ENCODE measurements around the gene CRACDL.
A peak's percentile ranks its signal among the peaks of the same experiment; 100 is the strongest.

CRACDL gene

GRCh38 chr2:98947554-98947953 is 11.5 kb upstream of the CRACDL start:
- H3K4me3 ChIP-seq (ENCODE audit: low read length) = no peak overlapping the region
- TF ChIP-seq, protein P1, sequence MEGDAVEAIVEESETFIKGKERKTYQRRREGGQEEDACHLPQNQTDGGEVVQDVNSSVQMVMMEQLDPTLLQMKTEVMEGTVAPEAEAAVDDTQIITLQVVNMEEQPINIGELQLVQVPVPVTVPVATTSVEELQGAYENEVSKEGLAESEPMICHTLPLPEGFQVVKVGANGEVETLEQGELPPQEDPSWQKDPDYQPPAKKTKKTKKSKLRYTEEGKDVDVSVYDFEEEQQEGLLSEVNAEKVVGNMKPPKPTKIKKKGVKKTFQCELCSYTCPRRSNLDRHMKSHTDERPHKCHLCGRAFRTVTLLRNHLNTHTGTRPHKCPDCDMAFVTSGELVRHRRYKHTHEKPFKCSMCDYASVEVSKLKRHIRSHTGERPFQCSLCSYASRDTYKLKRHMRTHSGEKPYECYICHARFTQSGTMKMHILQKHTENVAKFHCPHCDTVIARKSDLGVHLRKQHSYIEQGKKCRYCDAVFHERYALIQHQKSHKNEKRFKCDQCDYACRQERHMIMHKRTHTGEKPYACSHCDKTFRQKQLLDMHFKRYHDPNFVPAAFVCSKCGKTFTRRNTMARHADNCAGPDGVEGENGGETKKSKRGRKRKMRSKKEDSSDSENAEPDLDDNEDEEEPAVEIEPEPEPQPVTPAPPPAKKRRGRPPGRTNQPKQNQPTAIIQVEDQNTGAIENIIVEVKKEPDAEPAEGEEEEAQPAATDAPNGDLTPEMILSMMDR (conservative IDR thresholded peaks at IDR 0.05; ENCODE audit: low read depth, low read length) = no peak
- no peak for DNase-seq (ENCODE audit: low read depth)

GRCh38 chr2:98946855-98947254 is 10.8 kb upstream of the CRACDL start:
- no peak overlapping the region for H3K4me3 ChIP-seq (ENCODE audit: low read length)
- no peak for DNase-seq (ENCODE audit: low read depth)
- TF ChIP-seq, protein P1 (conservative IDR thresholded peaks at IDR 0.05; ENCODE audit: low read depth, low read length) = no peak

DNA sequence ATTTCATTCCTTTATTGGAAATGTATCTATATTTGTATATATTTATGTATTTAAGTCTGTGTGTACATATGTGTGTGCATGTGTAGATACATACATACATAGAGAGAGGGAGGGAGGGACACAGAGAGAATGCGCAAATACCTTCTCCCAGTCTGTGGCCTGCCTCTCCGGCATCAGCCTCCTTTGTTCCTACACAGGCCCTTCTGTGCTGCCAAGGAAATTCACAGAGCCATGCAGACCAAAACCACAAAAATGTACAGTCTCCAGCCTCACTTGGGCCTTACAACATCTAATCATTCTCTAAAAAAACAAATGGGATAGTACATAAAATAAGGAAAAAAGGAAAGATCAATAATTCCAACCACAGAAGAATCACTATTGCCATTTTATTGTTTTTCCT is 8.8 kb upstream of the CRACDL start:
- H3K4me3 ChIP-seq (ENCODE audit: low read length) = no peak overlapping the region
- TF ChIP-seq, protein P1 (conservative IDR thresholded peaks at IDR 0.05; ENCODE audit: low read depth, low read length) = no peak
- no peak for DNase-seq (ENCODE audit: low read depth)

- TF ChIP-seq, protein P1 (conservative IDR thresholded peaks at IDR 0.05; ENCODE audit: low read depth, low read length) = no peak
- no peak for DNase-seq (ENCODE audit: low read depth)
- H3K4me3 ChIP-seq (ENCODE audit: low read length) = no peak overlapping the region
Observed at GRCh38 chr2:98940102-98940501, 4.1 kb upstream of the CRACDL start.

DNA sequence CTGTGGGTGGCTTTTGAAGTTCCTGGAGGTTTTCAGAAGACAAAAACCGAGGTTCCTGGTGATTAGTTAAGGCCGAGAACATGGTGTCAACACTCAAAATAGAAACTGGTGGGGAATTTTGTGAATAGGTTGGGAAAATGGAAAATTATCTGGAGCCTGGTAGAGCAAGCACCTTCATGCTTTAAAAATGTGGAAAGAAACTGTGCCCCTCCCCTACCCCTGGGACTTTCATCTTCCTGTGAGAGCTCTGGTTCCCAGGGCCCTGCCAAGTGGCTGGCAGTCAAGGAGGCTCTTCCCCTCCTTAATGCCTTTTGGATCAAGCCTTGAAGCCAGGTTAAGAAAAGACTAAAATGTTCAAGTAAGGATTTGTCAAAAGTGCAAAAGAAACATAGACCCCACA is 1.9 kb upstream of the CRACDL start:
- TF ChIP-seq, protein P1 (conservative IDR thresholded peaks at IDR 0.05; ENCODE audit: low read depth, low read length) = no peak
- no peak for DNase-seq (ENCODE audit: low read depth)
- no peak overlapping the region for H3K4me3 ChIP-seq (ENCODE audit: low read length)

GRCh38 chr2:98936353-98937351 is 627 bp upstream of the CRACDL start:
- H3K4me3 ChIP-seq (ENCODE audit: low read length) = peak overlapping the region; percentile 38
- TF ChIP-seq, protein P1 (conservative IDR thresholded peaks at IDR 0.05; ENCODE audit: low read depth, low read length) = peak; percentile 31
- DNase-seq (ENCODE audit: low read depth) = no peak
